ENCODE data around the gene ZSCAN22.

Gene ZSCAN22

DNA sequence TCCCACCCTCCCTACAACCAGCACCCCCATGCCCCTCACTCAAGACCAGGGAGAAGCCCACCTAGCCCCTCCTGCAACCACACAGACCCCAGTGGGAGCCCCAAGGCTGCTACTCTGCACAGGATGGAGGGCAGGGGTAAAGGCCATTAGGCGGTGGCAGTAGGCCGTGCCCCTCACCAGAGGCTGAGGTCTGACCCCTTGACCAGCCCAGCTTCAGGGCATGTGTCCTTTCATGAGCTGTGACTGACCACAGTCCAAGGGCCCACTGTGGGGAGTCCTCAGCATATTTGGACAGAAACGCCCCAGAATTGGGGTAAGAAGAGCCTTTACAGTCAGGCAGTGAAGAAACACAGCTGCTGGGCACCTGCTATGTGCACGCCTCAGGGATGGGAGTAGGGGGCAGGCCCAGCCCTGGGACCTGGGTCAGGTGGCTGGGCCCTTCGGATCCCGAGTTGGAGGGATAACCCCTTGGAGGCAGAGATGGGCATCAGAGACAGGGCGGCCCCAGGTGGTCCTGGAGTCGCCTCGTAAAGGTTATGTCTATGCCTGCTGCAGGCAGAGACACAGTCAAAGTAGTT is 58.6 kb downstream of the ZSCAN22 start:
- H3K27me3 Mint-ChIP-seq (ENCODE audit: low read depth) = no peaks in the 10 kb centered on the region

GRCh38 chr19:58385891-58386575 is 59.2 kb downstream of the ZSCAN22 start:
- peaks cover 24% of the 10 kb centered on the region for H3K4me1 Mint-ChIP-seq (ENCODE audit: low read depth)
- no peaks in the 10 kb centered on the region for H3K27me3 Mint-ChIP-seq (ENCODE audit: low read depth)
- H3K27ac Mint-ChIP-seq = peak overlapping the region; percentile 94
- no peak for DNase-seq (ENCODE audit: low spot score)
- H3K36me3 Mint-ChIP-seq (ENCODE audit: low read depth) = peaks cover 31% of the 10 kb centered on the region
- peak overlapping the region; percentile 99 for H3K4me3 Mint-ChIP-seq
- H3K9me3 Mint-ChIP-seq = no peaks in the 10 kb centered on the region

More for the DNA sequence above, 58.6 kb downstream of the ZSCAN22 start:
- peak overlapping the region; percentile 94 for H3K27ac Mint-ChIP-seq
- no peaks in the 10 kb centered on the region for H3K9me3 Mint-ChIP-seq
- H3K4me3 Mint-ChIP-seq = peak overlapping the region; percentile 99
- DNase-seq (ENCODE audit: low spot score) = no peak
- H3K4me1 Mint-ChIP-seq (ENCODE audit: low read depth) = peaks cover 21% of the 10 kb centered on the region
- peaks cover 25% of the 10 kb centered on the region for H3K36me3 Mint-ChIP-seq (ENCODE audit: low read depth)

DNA sequence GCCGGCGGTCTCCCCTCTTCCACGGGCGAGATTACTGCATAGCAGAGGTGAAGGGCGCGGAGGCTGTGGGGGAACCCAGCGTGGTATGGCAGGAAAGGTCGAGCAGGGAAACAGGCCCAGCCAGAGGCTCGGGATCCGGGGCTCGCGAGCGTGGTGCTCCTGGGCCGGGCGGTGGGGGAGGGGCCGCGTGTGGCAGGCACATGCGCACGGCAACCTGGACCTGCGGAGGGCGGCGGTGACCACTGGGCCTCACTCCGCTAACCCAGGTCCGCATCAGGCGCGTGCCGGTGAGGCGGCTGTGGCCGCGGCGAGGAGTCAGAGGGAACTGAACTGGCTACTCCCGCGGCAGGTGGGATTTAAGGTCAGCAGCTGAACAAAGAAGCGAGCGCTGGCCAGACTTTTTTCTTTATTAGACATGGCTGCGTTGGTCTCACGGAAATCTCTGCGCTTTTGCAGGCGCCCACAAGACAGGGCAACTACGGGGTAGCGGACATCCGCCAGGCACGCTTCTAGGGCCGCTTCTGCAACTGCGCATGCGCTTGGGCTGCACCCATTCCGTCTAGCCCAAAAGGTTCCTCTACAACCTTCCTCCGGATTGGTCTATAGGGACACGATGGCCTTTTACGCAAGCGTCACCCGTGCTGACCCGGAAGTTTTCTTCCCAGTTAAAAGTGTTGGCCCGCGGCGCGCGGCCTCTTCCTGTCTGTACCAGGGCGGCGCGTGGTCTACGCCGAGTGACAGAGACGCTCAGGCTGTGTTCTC is 60.0 kb downstream of the ZSCAN22 start, which contains the start of gene RPS5:
RPS5 (plus strand) TSS at position 694 of the 762 bp plus-strand sequence. CDS start 869 bp downstream, outside the sequence.
- H3K27ac Mint-ChIP-seq = peak within 1 kb of the TSS; percentile 94
- H3K4me3 Mint-ChIP-seq = peak within 1 kb of the TSS; percentile 99
- no peaks in the 10 kb centered on the region for H3K27me3 Mint-ChIP-seq (ENCODE audit: low read depth)
- peak; percentile 95 for DNase-seq (ENCODE audit: low spot score)
- H3K9me3 Mint-ChIP-seq = no peaks in the 10 kb centered on the region
- peaks cover 24% of the 10 kb centered on the region for H3K4me1 Mint-ChIP-seq (ENCODE audit: low read depth)
- H3K36me3 Mint-ChIP-seq (ENCODE audit: low read depth) = peaks cover 34% of the 10 kb centered on the region

DNA sequence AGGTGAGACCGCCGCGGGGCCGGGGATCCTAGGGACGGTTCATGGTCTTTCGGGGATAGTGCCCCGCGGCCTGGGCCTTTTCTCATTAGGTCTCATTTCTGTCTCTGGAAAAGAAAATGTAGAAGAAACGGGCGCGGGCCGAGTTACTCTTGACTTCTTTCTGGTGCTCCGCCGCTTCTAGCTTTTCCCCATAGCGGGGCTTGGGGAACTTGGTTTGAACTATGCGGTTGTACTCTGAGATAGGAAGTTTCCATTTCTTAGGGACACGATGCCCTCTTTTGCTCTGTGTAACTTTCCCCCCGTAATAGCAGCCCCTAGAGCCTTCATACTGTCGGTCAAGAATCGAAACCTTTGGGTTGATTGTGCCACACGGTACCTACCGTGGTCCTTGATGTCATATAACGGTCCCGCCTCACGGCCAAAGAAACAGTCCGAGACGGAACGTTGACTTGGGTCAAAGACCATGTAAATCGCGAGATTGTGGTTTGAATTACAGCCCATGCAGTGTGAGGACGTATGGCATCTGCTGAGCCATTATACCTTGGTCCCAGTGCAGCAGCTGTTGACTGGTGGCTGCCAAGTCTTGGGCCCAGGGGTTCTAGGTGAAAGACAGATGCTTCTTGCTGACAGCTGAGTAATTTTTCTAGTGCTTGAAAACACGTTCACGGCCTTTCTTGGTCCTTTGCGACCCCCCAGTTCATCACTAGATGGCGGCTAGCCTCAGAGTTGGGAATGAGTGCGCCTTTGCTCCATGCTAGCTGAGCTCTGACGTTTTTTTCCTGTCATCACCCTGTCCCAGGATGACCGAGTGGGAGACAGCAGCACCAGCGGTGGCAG is 60.8 kb downstream of the ZSCAN22 start:
- Mint-ChIP-seq H3K36me3 (ENCODE audit: low read depth) (peaks cover 39% of the 10 kb centered on the region), H3K27ac (peak overlapping the region; percentile 94), H3K4me3 (peak overlapping the region; percentile 99), H3K9me3 (no peaks in the 10 kb centered on the region), H3K4me1 (ENCODE audit: low read depth) (peaks cover 20% of the 10 kb centered on the region), H3K27me3 (ENCODE audit: low read depth) (no peaks in the 10 kb centered on the region)
- no peak for DNase-seq (ENCODE audit: low spot score)

- H3K4me3 Mint-ChIP-seq = peak overlapping the region; percentile 99
- peaks cover 44% of the 10 kb centered on the region for H3K36me3 Mint-ChIP-seq (ENCODE audit: low read depth)
- H3K4me1 Mint-ChIP-seq (ENCODE audit: low read depth) = peaks cover 20% of the 10 kb centered on the region
- H3K27me3 Mint-ChIP-seq (ENCODE audit: low read depth) = no peaks in the 10 kb centered on the region
- H3K9me3 Mint-ChIP-seq = no peaks in the 10 kb centered on the region
- DNase-seq (ENCODE audit: low spot score) = no peak
- peak overlapping the region; percentile 94 for H3K27ac Mint-ChIP-seq
These were observed 61.4 kb downstream of the ZSCAN22 start for GRCh38 chr19:58388175-58388526.

Measured in T-helper 2 cell treated with Interferon-gamma antibody and Interleukin-4, amounts not matched to agents 5 μg/mL and 100 μg/mL, for 36 hours (primary cell).